GM21526 (cell line): Measurements from ENCODE around the gene SYCN.

Experiments
- ATAC-seq: cut with Tn5 transposase; IDR thresholded peaks from one replicate; pipeline ENCODE4 v1.9.1; 2021; ENCODE audit warnings: moderate library complexity; ENCODE audit not compliant: unreplicated experiment, low FRiP score

The SYCN gene

GRCh38 chr19:39196320-39196719 is 7.7 kb downstream of the SYCN start:
- no peak for ATAC-seq

GRCh38 chr19:39195755-39196154 is 8.3 kb downstream of the SYCN start:
- no peak for ATAC-seq

- ATAC-seq = no peak
Measured at GRCh38 chr19:39194832-39195542, 9.1 kb downstream of the SYCN start.

- no peak for ATAC-seq
Measured at GRCh38 chr19:39193803-39194202, 10.3 kb downstream of the SYCN start.

GRCh38 chr19:39192846-39193245 is 11.2 kb downstream of the SYCN start:
- ATAC-seq = no peak

GRCh38 chr19:39190768-39191167 is 13.3 kb downstream of the SYCN start:
- no peak for ATAC-seq

GRCh38 chr19:39188960-39189359 is 15.1 kb downstream of the SYCN start:
- ATAC-seq = no peak

GRCh38 chr19:39187552-39187943 is 16.5 kb downstream of the SYCN start:
- no peak for ATAC-seq

GRCh38 chr19:39186391-39186790 is 17.7 kb downstream of the SYCN start:
- ATAC-seq = no peak

- no peak for ATAC-seq
Measured at GRCh38 chr19:39183104-39183503, 21.0 kb downstream of the SYCN start.

- ATAC-seq = no peak
Measured at GRCh38 chr19:39182174-39182505, 21.9 kb downstream of the SYCN start.

GRCh38 chr19:39181500-39182173 is 22.4 kb downstream of the SYCN start:
- no peak for ATAC-seq

- no peak for ATAC-seq
Measured at GRCh38 chr19:39180749-39181148, 23.3 kb downstream of the SYCN start.

GRCh38 chr19:39179754-39180153 is 24.3 kb downstream of the SYCN start:
- no peak for ATAC-seq

- ATAC-seq = no peak
Measured at GRCh38 chr19:39178296-39179006, 25.6 kb downstream of the SYCN start.

GRCh38 chr19:39177736-39178135 is 26.3 kb downstream of the SYCN start:
- no peak for ATAC-seq

GRCh38 chr19:39177110-39177699 is 26.9 kb downstream of the SYCN start:
- ATAC-seq = no peak

- no peak for ATAC-seq
Measured at GRCh38 chr19:39175564-39175963, 28.5 kb downstream of the SYCN start.

- no peak for ATAC-seq
Measured at GRCh38 chr19:39174558-39175544, 29.2 kb downstream of the SYCN start.

- ATAC-seq = no peak
Measured at GRCh38 chr19:39174142-39174541, 29.9 kb downstream of the SYCN start.
